B cell (primary cell): ENCODE data around the gene SCFD2. TPM values are rescaled to one million over a fixed set of nuclear protein-coding genes. Genes with fewer than 3 reads are reported as not detected.
"Not testable (repeated sequence)": the region's sequence is repeated elsewhere in the genome, so short reads cannot be mapped to it uniquely, and the experiment has no call there.

Experiments
- ATAC-seq: fragments of 200-7000 bp; cut with Tn5 transposase; one replicate; pipeline ENCODE4 v1.10.0; 2021; ENCODE audit warnings: low read depth, mild to moderate bottlenecking, moderate number of reproducible peaks, moderate library complexity
- CTCF ChIA-PET: fragments of 350-600 bp; sonication (Branson Sonifier 250); formaldehyde crosslinking; loops from one replicate; lab custom pipeline; 2021; ENCODE audit warnings: antibody characterized with exemption, inconsistent platforms; lab: Charles Lee
- POLR2A ChIA-PET: fragments of 350-600 bp; sonication (Branson Sonifier 250); formaldehyde crosslinking; loops from one replicate; lab custom pipeline; 2021; ENCODE audit warnings: antibody characterized with exemption; lab: Charles Lee
- DNase-seq: peaks from one replicate; pipeline ENCODE4 v3.0.0; 2013
- H2AFZ ChIP-seq: 2 replicates; pipeline ENCODE4 v1.6.1; 2012; ENCODE audit warnings: mild to moderate bottlenecking, low read depth, low read length; ENCODE audit not compliant: insufficient read depth, poor library complexity, severe bottlenecking
- H3K27ac ChIP-seq, 2 donors: 1 replicate in 1 of 2; 2 replicates in 1 of 2; pipeline ENCODE4 v1.5.1; 2012 to 2013; ENCODE audit warnings: low read length in 2 of 2, mild to moderate bottlenecking in 2 of 2, moderate library complexity in 1 of 2
- H3K27me3 ChIP-seq, 4 experiments: fragments of 200-600 bp in 1 of 4; sonication (generic) in 1 of 4; replicated peaks in 1 of 4; 1 replicate in 2 of 4; 2 replicates in 2 of 4; pipeline versions ENCODE4 v1.6.1 to v1.7.0; 2013 to 2016; ENCODE audit warnings: low read length in 3 of 4, mild to moderate bottlenecking in 2 of 4, mixed read lengths in 1 of 4, moderate library complexity in 1 of 4; ENCODE audit not compliant: insufficient read depth in 4 of 4, control insufficient read depth in 3 of 4; ENCODE audit errors: control extremely low read depth in 1 of 4
- H3K36me3 ChIP-seq, 2 experiments: replicated peaks in 1 of 2; 1 replicate in 1 of 2; 2 replicates in 1 of 2; pipeline versions ENCODE4 v1.6.1 to v1.7.1; 2013; ENCODE audit warnings: low read length in 1 of 2; ENCODE audit not compliant: insufficient read depth in 2 of 2, control insufficient read depth in 1 of 2; ENCODE audit errors: control extremely low read depth in 1 of 2, extremely low read depth in 1 of 2
- H3K4me1 ChIP-seq, 2 donors: fragments of 200-600 bp in 1 of 2; sonication (generic) in 1 of 2; 1 replicate in 1 of 2; 2 replicates in 1 of 2; pipeline versions ENCODE4 v1.5.1 to v1.6.1; 2013 to 2017; ENCODE audit warnings: low read length in 2 of 2; ENCODE audit not compliant: control insufficient read depth in 2 of 2, insufficient read depth in 2 of 2
- H3K4me2 ChIP-seq: replicated peaks from 2 replicates; pipeline ENCODE3; 2012; ENCODE audit warnings: mild to moderate bottlenecking, low read depth, low read length; ENCODE audit not compliant: poor library complexity, severe bottlenecking
- H3K4me3 ChIP-seq, 5 experiments: fragments of 200-600 bp in 1 of 5; sonication (generic) in 1 of 5; 1 replicate in 3 of 5; 2 replicates in 2 of 5; pipeline versions ENCODE4 v1.5.1 to v1.7.0; 2011 to 2016; ENCODE audit warnings: low read length in 4 of 5, mild to moderate bottlenecking in 4 of 5, low read depth in 2 of 5, control low read depth in 1 of 5, moderate library complexity in 1 of 5; ENCODE audit not compliant: insufficient read depth in 1 of 5; ENCODE audit errors: control extremely low read depth in 1 of 5, extremely low read depth in 1 of 5
- H3K79me2 ChIP-seq: fragments of 200-600 bp; sonication (generic); one replicate; pipeline ENCODE4 v1.6.0; 2016; ENCODE audit warnings: low read length; ENCODE audit not compliant: control insufficient read depth, insufficient read depth
- H3K9ac ChIP-seq: fragments of 200-600 bp; sonication (generic); 2 replicates; pipeline ENCODE4 v1.6.1; 2017; ENCODE audit warnings: mild to moderate bottlenecking, low read length, moderate library complexity
- H3K9me3 ChIP-seq, 3 donors: one replicate each; pipeline versions ENCODE4 v1.6.1 to v1.7.1; 2013; ENCODE audit warnings: low read length in 2 of 3; ENCODE audit not compliant: control insufficient read depth in 2 of 3, insufficient read depth in 1 of 3; ENCODE audit errors: control extremely low read depth in 1 of 3
- H4K20me1 ChIP-seq: 2 replicates; pipeline ENCODE4 v1.6.0; 2012; ENCODE audit warnings: mild to moderate bottlenecking, low read length; ENCODE audit not compliant: insufficient read depth, control insufficient read depth, poor library complexity, severe bottlenecking
- H3K27ac Mint-ChIP-seq: one replicate; pipeline ENCODE4 v1.8.0; 2021; ENCODE audit warnings: mixed read lengths
- H3K27me3 Mint-ChIP-seq: one replicate; pipeline ENCODE4 v1.8.0; 2021; ENCODE audit warnings: mixed read lengths
- H3K4me1 Mint-ChIP-seq: one replicate; pipeline ENCODE4 v1.8.0; 2021; ENCODE audit warnings: mixed read lengths
- H3K4me3 Mint-ChIP-seq: one replicate; pipeline ENCODE4 v1.8.0; 2021; ENCODE audit warnings: mixed read lengths
- H3K9me3 Mint-ChIP-seq: one replicate; pipeline ENCODE4 v1.8.0; 2022; ENCODE audit warnings: mixed read lengths; ENCODE audit not compliant: insufficient read depth
- EZH2 ChIP-seq: IDR thresholded peaks from 2 replicates; pipeline ENCODE4 v1.6.1; 2012; ENCODE audit warnings: borderline replicate concordance, low read depth, mild to moderate bottlenecking, moderate library complexity, low read length; ENCODE audit not compliant: insufficient read depth, poor library complexity, severe bottlenecking
- WGBS: methylation state at CpG from one replicate; pipeline ENCODE4 v1.1.5; 2013; ENCODE audit warnings: missing lambda C conversion rate; ENCODE audit not compliant: insufficient coverage; 5-methylcytosine and 5-hydroxymethylcytosine counted together
- intact Hi-C: fragments of 100-400 bp; cut with micrococcal nuclease; formaldehyde crosslinking; loops from one replicate; pipeline ENCODE4 v1.10.0; 2022
- polyA plus RNA-seq: library from polyadenylated mRNA; depleted of rRNA; stranded (reverse); fragments of >200 nt; gene quantifications from 2 replicates; pipeline ENCODE4 v1.2.3, GENCODE V29; 2012
- total RNA-seq, 2 donors: library from RNA; stranded (reverse); fragments of 120-200 nt in 1 of 2; gene quantifications; 1 replicate in 1 of 2; 2 replicates in 1 of 2; pipeline versions ENCODE4 v1.2.3 to v1.2.4, GENCODE V29; 2013 to 2022
- TF ChIP-seq, protein P1 (sequence below): fragments of 200-600 bp; IDR thresholded peaks from one replicate; pipeline ENCODE4 v1.8.0; 2022; ENCODE audit warnings: antibody characterized with exemption, mild to moderate bottlenecking

The SCFD2 gene
- total and polyA plus RNA-seq, 2 donors (not counting 1 experiment from before 2014, with no cell fraction given), result 12.8 to 20.4 TPM

DNA sequence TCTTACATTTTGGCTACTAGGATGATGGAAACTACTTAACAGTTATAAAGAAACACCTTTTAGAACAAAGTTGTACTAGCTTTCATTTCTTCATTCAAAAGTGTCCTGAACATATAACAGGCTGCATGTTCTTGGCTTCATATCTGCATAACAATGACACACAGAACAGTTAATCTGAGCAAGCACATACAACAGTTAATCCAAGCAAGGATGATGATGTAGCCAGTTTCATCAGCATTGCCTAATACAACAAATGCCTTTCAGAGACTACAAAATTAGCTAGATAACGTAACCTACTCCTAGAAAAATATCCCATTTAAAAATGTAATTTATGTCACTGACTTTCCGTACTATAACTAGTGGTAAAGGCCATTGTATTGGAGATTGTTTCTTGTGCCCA is 182.1 kb downstream of the SCFD2 start:
- no peak overlapping the region for H3K4me3 ChIP-seq
- Mint-ChIP-seq H3K4me1 (no peaks in the 10 kb centered on the region), H3K27me3 (no peaks in the 10 kb centered on the region), H3K4me3 (no peak overlapping the region), H3K27ac (no peak overlapping the region), H3K9me3 (no peaks in the 10 kb centered on the region)
- no peaks in the 10 kb centered on the region for H4K20me1 ChIP-seq
- no peak for ATAC-seq
- ChIA-PET POLR2A (no interaction called here), CTCF (interaction anchor here (1.0 to 3.1 kb wide), 3 partner anchors 12 to 1050 kb away, joined by 3 to 9 read pairs (median 3); no protein-coding TSS in a partner anchor)
- no peak overlapping the region for H3K9ac ChIP-seq
- H3K27ac ChIP-seq, result no peak overlapping the region
- H3K36me3 ChIP-seq, result no peaks in the 10 kb centered on the region
- WGBS, result no CpG with 5 or more reads among the region's 2 CpGs
- H3K79me2 ChIP-seq, result no peaks in the 10 kb centered on the region
- intact Hi-C loops, result no loop called here
- H3K4me1 ChIP-seq, result no peaks in the 10 kb centered on the region
- no peaks in the 10 kb centered on the region for H3K9me3 ChIP-seq
- TF ChIP-seq EZH2, result no peak
- TF ChIP-seq, protein P1, sequence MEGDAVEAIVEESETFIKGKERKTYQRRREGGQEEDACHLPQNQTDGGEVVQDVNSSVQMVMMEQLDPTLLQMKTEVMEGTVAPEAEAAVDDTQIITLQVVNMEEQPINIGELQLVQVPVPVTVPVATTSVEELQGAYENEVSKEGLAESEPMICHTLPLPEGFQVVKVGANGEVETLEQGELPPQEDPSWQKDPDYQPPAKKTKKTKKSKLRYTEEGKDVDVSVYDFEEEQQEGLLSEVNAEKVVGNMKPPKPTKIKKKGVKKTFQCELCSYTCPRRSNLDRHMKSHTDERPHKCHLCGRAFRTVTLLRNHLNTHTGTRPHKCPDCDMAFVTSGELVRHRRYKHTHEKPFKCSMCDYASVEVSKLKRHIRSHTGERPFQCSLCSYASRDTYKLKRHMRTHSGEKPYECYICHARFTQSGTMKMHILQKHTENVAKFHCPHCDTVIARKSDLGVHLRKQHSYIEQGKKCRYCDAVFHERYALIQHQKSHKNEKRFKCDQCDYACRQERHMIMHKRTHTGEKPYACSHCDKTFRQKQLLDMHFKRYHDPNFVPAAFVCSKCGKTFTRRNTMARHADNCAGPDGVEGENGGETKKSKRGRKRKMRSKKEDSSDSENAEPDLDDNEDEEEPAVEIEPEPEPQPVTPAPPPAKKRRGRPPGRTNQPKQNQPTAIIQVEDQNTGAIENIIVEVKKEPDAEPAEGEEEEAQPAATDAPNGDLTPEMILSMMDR, result no peak
- no peaks in the 10 kb centered on the region for H3K27me3 ChIP-seq
- DNase-seq, result no peak
- no peak overlapping the region for H2AFZ ChIP-seq
- H3K4me2 ChIP-seq, result no peak overlapping the region

DNA sequence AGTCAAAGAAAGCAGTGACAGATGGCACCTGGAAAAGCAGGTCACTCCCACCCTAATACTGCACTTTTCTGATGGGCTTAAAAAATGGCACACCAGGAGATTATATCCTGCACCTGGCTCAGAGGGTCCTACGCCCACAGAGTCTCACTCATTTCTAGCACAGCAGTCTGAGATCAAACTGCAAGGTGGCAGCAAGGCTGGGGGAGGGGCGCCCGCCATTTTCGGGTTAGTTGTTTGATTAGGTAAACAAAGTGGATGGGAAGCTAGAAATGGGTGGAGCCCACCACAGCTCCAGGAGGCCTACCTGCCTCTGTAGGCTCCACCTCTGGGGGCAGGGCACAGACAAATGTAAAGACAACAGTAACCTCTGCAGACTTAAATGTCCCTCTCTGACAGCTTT is 188.1 kb downstream of the SCFD2 start:
- WGBS, result 98% methylated on average over 4 of the region's 4 CpGs
- CTCF ChIA-PET, H3K4me3 Mint-ChIP-seq: not testable (repeated sequence)

More for the DNA sequence above, 188.1 kb downstream of the SCFD2 start:
- H3K27ac ChIP-seq, H3K27ac Mint-ChIP-seq, H4K20me1 ChIP-seq, H2AFZ ChIP-seq, H3K9me3 Mint-ChIP-seq, H3K79me2 ChIP-seq, H3K4me3 ChIP-seq, ATAC-seq, H3K4me2 ChIP-seq, H3K9ac ChIP-seq, intact Hi-C loops, H3K36me3 ChIP-seq, H3K27me3 Mint-ChIP-seq, H3K27me3 ChIP-seq, DNase-seq, POLR2A ChIA-PET: not testable (repeated sequence)
- Histone ChIP-seq H3K4me1 (peaks cover 10 to 26% of the 10 kb centered on the region in 2 donors), H3K9me3 (peaks cover 1 to 13% (median 7%) of the 10 kb centered on the region in 3 donors)
- peaks cover 24% of the 10 kb centered on the region for H3K4me1 Mint-ChIP-seq
